ENCODE data around the gene CCDC186.

Gene CCDC186

DNA sequence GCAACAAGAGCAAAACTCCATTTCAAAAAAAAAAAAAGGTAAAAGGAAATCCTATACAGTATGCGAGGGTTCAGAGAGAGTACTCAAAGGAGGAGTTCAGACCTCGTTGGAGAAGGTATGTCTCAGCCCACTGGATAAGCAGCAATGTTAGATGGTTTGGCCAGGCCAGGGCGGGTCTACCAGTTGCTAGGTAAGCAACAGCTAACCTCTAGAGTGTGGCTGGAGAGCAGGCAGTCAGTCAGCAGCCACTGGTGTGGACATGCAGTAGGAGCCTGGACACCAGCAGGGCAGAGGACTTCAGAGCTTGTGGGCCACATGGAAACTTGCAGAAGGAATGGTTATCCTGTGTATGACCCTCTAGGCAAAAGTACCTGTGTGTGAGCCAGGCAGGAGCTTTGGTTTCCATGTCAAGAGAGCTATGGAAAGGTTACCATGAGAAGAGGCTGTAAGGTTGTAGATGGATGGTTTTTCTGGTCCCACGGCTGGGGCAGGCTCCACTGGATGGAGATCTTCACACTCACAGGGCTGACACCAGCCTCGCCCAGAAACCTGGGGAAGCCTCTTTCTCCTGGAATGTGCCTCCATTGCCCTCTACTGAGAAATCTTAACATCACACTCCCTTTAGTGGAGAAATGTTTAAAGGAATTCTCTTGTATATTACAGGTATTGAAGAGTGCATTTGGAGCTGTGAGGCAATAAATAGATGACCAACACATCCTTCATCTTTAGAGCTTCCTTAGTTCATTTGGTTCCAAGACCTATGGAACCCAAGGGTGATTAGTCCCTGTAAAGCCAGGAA lies 63.6 kb downstream of the CCDC186 start:
- no peak for DNase-seq (ENCODE audit: low read depth)

DNA sequence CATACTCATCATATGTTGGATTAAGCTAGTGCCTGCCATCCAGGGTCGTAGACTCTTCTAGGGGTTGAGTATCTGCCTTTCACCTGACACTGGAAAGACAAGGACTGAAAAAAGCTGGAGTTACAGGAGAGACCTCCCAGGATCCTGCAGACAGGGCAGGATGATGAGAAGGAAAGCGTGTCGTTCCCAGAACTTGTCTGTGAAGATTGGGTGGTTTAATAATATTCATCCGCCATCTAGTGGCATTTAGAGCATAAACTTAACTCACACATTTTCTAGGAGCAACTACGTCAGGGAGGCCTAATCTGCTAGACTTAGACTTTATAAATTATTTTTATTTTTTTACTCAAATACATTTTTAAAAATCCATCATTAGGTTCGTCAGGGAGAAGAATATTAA lies 70.7 kb downstream of the CCDC186 start:
- DNase-seq (ENCODE audit: low read depth) = no peak

DNA sequence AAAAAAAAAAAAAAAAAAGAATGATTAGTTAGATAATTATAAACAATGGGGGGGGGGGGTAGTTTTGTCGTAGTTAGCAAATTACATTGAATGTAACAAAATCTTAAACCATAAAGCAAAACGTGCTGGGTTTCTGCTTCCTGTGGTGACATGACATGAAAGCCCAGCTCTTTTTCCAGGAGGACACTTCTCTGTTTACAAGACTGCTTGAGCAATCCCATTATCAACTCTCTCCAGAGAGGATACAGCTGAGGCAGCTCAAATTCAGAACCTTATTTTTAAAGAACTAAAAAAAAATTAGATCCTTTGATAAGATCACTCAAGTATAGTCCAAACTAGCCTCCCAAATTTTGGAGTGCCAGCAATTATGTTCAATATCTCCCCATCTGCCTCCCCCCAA lies 71.7 kb downstream of the CCDC186 start:
- no peak for DNase-seq (ENCODE audit: low read depth)

DNA sequence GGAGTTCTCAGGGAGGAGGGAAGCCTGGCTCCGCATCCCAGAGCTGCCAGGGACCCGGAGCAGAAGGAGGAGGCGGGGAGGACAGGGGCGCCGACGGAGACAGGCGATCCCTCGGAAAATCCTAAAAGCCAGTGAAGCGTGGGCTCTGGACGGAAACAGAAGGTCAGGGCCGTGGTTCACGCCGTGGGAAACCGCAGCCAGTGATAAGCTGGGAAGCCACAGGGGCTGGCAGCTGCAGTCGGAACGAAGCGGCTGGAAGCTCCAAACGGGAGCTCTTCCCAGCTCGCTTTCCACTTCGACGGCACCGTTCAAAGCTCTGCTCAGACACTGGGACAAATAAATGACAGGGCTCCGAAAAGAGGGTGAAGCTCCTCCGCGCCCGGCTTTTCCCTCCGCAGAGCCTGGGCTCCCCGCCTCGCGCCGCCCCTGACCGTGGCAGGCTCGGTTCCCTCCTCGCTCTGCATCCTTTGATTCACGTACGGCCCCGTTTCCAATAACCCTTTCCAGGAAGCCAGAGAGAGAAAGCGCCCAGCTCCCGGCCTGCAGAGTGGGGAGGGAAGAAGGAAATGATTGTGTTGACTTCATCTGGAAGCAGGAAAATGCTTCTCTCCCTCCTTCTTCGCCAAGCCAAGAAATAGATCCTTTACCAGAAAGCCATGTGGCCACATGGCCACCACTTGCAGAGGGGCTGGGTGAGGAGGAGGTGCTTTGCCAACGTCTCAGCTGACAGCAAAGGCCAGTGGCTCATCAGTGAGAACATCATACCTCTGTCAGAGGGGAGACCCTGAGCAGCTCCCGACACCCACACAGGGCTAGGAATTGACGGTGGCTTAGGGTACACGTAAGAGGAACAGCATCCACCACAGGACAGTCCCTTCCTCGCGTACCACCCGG lies 72.9 kb downstream of the CCDC186 start:
- no peak for DNase-seq (ENCODE audit: low read depth)

DNA sequence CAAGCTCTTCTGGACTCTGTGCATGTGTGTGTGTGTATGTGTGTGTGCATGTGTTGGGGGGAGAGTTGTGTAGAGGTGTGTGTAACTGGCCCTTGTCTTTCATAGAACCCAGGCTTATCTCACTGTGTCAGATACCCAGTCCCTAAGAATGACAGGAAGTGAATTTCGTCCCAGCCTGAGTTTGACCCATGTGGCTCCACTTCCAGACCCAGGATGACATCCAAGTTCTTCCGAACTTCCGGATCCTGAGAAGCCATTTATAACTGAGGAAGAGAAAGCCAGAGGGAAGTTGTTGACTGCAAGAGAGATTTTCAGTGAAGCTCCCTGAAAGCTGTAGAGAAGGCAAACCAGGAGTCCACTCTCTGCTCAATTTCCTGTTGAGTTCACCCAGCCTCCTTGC lies 77.1 kb downstream of the CCDC186 start:
- DNase-seq (ENCODE audit: low read depth) = no peak

DNA sequence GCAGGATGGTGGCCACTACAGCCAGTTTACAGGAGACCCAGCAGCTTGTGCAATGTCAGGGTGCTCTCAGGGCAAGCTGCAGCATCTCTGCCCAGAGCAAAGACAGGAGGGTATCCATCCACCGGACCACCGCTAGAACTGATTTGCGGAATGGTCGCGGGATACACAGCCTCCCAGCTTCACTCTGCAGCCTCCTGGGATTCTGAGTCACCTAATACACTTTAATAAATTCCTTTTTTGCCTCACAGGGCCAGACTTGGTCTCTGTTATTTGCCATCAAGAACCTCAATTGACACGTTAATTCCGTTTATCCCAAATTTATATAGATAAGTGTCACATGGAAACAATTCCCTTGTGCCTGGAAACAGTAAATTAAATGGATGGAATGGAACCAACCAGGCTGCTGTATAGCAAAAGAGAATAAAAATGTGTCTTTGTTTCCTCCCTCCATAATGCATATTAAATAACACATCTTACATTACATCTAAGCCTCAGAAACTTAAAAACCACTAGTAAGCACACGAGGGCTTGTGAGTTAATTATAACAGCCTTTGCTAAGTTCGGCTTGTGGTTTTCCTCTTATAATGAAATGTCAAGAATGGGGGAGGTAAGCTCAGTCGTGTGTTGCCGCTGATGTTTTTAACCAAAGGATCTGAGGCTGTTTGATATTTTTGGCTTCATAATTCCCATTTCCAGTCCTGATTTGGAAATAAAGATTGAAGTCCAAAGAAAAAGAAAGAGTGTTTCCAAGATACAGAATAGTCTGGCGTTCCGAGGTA lies 78.3 kb downstream of the CCDC186 start:
- DNase-seq (ENCODE audit: low read depth) = no peak

DNA sequence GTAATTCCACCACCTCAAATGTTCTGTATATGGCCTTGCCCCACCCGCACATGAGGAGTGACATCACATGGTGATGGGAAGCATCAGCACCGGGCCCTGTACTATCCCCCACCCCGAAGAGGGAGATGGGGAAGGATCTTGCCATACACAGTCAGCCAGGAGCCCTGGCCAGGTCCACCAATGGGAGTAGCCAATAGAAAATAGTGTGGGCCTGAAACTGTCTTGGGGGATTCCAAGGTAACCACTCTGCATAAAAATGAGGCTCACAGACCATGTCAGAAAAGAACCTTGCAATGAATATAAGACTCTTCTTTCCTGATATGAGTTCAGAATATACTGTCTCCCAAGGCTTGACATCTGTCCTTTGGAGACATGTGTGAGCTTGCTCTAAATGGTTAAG lies 79.2 kb downstream of the CCDC186 start:
- DNase-seq (ENCODE audit: low read depth) = no peak

DNA sequence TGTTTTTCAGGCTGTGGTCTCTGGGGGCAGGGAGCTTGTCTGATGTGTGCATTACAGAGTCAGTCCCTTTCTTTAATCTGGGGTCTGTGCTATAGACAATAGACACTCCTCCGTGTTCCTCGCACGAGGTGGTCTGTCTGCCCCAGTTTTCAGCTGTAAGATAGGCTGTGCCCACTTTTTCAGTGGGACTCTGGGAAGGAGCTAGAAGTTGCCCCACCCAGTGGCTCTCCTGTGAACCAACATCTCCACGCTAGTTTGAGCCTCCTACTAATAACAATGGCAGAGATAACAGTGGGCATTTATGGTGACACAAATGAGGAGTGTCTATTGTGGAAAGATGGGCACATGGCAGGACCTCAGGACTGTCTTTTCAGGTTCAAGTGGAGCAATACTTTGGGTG lies 86.3 kb downstream of the CCDC186 start:
- DNase-seq (ENCODE audit: low read depth) = no peak

DNA sequence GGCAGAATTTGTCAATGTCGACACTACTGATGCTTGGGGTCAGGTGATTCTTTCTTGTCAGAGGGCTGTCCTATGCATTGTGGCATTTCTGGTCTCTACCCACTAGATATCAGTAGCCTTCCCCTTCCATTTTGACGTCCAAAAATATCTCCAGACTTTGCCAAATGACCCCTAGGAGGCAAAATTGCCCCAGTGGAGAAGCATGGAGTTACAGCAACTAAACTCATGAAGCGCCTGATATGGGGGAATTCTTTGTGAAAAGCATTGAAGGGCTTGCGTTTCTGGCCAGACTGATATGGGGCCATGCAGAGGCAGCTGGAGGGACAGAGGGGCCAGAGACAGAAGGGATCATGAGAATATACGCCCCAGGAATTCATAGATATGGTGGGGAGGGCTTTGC lies 86.7 kb downstream of the CCDC186 start:
- DNase-seq (ENCODE audit: low read depth) = no peak

DNA sequence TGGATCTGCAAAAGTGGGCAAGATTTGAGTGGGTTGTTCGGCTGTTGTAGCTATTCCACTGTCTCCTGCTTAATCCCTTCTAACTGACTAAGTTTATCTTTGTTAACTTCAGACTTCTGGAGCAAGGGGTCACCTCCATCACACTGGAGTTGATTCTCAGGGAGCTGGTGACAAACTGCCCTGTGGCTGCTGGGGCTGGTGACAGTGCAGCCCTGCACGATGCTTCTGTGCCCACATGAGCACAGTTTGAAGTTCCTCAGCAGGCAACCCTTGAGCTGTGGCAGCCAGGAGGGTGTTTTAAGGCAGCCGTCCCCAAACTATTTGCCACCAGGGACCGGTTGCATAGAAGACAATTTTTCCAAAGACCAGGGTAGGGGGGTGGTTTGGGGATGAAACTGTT lies 89.8 kb downstream of the CCDC186 start:
- DNase-seq (ENCODE audit: low read depth) = no peak

DNA sequence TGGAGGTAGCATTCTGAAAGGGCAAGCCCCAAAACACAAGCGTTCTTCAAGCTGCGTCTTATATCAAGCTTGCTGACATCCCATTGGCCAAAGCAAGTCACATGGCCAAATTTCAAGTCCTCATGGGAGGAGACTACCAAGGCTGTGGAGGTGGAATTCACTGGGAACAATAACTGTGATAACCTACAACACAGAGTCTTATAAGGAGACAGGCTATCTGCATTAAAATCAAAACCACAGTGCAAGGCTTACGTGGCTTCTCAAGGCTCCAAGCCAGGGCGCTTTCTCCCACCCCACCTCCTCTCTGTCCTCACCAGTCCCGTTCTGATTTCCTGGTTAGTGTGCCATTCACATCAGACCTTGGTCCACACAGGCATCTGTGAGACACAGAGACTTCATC lies 91.0 kb downstream of the CCDC186 start:
- no peak for DNase-seq (ENCODE audit: low read depth)

DNA sequence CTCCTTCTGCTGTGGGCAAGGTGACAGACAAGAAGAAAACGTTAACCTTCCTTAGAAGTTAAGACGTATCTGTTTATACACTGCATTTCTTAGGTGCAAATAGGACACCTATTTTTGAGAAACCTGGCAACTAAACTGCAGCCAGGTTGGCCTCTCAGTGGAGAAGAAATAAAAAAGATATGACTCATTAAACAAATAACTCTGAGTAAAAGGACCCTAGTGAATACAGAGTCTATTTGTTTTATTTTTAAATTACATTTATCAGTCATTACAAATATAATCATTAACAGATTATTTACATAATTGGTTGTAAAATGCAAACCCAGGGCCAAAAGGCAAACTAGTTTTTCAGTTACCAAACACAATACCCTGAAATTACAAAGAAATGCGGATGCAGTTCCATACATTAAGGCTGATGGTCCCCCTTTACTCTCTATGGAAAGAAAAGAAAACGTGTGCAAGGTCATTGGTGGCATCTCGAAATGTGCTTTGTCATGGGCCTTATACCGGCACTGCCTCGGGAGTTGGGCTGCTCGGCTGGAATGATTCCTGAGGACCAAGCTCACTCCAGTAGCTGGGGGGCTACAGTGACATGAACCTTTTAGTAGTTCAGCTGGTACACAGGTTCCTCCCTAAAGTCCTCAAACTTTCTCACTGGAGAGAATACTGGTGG lies 92.0 kb downstream of the CCDC186 start:
- DNase-seq (ENCODE audit: low read depth) = no peak

DNA sequence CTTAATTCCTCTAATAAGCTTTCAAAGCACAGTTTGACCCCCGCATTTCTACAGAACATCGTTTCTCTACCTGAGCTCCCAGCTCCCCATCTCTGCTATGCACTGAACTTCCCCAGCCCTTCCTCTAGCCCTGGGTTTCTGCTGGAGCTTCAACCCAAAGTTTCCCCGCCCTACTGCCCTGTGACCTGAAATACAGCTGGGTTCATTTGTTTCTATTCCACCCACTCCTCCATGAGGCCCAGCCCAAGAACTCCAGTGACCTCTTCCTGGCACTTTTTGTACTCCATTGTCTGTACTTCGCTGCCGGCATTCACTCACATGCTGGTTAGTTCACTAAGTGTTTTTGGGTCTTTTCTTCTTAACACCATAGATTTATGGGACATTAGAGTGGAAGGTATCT lies 94.6 kb downstream of the CCDC186 start:
- DNase-seq (ENCODE audit: low read depth) = no peak

DNA sequence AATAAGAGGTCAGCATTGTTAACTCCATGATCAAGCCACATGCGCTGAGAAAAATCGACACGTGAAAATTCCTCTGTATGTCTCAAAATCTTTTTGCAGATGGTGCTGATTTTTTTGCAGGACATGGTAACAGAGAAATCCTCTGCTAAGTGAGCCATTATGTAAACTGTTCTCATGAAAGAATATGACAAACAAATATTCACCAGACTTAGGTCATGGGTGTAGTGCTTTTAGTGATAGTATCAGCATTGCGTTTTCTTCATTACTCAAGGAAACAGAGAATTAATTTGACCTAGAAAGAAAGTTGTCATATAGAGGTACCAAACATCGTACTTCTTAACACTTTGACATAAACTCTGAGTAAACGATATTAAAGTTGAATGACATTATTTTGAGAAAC lies 95.7 kb downstream of the CCDC186 start:
- no peak for DNase-seq (ENCODE audit: low read depth)

DNA sequence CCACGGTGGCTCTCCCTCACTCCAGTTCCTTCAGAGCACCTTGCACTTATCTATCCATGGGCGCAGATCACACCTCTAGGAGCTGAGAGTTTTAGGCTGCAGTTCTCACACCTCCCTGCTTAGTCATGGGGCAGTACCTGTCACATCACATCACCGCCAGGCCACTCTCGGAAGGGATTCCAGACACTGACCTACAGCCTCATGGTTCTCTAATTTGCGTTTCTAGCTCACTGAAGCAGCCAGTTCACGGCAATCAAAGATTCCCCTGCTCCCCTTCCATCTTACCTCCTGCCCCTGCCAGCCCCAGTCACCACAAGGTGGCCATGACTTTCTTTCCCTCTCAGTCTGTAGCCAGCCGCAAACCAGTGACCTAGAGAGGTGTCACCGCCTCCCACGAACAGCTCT lies 96.2 kb downstream of the CCDC186 start:
- no peak for DNase-seq (ENCODE audit: low read depth)

DNA sequence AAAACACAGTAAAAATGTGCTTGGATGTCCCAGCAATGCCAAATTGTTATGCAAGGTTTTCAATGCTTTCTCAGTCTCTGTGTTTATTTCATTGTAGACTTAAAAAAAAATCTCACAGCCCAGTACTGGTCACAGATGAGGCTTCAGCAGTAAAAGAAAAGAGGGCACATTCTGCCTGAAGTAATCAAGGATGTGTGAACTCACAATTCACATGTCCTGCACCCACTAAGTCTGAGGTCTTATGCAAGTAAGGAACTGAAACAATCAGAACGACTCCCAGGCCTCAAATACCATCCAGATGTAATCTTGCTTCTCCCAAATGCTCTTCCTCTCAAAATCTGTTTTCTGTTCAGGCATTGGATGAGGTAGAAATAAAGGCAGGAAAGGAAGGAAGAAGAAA lies 96.7 kb downstream of the CCDC186 start:
- DNase-seq (ENCODE audit: low read depth) = no peak

DNA sequence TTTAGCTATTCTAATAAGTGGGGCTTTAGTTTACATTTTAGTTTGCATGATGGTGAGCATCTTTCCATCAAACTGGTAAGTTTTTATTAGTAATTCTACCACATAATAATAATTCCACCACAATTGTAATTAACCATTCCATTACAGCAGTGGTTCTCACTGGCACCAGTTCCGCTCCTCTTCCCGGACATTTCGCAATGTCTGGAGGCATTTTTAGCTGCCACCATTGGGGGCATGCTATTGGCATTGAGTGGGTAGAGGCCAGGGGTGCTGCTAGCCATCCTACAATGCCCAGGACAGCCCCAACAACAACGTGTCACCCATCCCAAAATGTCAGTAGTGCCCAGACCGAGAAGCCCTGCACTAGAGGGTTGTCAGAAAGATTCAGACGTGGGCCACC lies 98.9 kb downstream of the CCDC186 start:
- no peak for DNase-seq (ENCODE audit: low read depth)

DNA sequence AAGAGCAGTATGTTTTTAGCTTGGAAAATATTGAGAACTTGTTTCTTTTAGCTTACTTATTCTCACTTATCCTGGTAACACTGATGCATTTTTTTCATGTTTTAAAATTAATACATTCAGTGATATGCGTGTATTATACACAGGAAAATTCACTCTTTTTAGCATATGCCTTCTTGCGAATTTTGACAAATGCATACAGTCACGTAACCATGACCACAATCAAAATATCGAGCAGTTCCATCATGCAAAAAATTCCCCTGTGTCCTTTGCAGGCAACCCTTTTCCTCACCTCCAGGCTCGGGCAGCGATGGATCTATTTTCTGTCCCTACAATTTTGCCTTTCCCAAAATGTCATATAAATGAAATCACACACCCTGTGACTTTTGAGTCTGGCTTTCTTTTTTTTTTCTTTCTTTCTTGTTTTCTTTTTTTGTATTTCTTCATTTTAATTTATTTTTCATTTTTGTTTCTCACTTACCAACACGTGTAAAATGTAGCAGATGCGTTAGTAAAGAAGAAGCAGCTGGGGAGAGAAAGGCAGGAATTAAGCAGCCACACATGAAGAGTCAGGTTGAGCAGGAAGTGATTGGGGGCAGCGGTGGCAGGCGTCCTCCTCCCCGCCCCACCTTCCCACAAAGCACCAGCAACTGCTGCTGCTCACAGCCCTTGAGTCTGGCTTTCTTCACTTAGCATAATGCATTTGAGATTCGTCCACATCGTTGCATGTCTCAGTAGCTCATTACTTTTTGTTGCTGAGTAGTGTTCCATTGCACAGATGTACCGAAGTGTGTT lies 100.4 kb downstream of the CCDC186 start:
- no peak for DNase-seq (ENCODE audit: low read depth)

DNA sequence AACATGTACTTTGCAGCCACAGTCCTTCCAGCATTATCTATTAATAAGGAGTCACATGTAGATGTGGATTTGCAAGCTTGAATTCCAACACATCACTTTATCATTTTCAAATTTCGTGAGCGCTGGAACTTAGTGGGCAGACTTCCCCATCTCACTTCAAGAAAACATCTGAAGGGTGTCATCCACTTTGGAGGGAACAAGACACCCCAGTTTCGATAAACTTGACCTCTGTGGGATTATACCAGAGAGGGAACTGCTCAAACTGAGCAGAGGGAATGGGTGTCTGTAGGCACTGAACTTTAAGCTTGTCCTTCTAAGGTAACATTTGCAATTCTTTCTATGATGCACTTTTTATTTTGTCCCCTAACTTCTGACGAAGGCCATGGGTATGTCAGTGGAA lies 102.8 kb downstream of the CCDC186 start:
- DNase-seq (ENCODE audit: low read depth) = no peak

Measured in stimulated activated CD8-positive, alpha-beta memory T cell treated with anti-CD3 and anti-CD28 coated beads, Interleukin-15, amount 100 ng/mL, for 24 hours (primary cell).